GM10266 (cell line): Measurements from ENCODE around the gene ENO2.
A peak's percentile ranks its signal among the peaks of the same experiment; 100 is the strongest.

ENCODE experiments used
- DNase-seq: peaks from one replicate; pipeline ENCODE4 v3.0.0; 2012; ENCODE audit errors: extremely low spot score
- TF ChIP-seq, protein P1 (sequence below): IDR thresholded peaks from 2 replicates; pipeline ENCODE4 v1.5.1; 2012; ENCODE audit warnings: mild to moderate bottlenecking, low read depth; ENCODE audit not compliant: control insufficient read depth, insufficient read depth; ENCODE audit errors: missing control alignments

ENO2 gene

DNA sequence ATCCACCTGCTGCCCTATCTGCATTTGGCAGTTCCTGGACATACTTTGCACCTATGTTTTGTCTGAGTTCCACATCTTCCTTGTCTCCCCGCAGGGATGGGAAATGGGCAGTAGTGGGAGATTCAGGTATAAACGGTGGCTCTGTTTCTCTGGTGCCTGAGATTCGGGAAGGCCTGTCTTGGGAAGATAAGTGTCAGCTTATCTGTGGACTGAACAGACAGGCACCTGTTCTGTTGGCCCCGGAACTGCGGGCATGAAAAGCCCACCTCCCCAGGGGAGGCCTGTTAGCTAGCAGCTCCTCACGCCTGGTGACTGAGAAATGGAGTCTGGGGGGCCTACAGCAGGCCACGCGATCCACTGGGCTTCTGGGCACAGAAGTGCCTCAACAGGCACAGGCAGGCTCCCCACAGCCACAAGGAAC is 50.2 kb downstream of the ENO2 start:
- TF ChIP-seq, protein P1, sequence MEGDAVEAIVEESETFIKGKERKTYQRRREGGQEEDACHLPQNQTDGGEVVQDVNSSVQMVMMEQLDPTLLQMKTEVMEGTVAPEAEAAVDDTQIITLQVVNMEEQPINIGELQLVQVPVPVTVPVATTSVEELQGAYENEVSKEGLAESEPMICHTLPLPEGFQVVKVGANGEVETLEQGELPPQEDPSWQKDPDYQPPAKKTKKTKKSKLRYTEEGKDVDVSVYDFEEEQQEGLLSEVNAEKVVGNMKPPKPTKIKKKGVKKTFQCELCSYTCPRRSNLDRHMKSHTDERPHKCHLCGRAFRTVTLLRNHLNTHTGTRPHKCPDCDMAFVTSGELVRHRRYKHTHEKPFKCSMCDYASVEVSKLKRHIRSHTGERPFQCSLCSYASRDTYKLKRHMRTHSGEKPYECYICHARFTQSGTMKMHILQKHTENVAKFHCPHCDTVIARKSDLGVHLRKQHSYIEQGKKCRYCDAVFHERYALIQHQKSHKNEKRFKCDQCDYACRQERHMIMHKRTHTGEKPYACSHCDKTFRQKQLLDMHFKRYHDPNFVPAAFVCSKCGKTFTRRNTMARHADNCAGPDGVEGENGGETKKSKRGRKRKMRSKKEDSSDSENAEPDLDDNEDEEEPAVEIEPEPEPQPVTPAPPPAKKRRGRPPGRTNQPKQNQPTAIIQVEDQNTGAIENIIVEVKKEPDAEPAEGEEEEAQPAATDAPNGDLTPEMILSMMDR = no peak
- DNase-seq = no peak

DNA sequence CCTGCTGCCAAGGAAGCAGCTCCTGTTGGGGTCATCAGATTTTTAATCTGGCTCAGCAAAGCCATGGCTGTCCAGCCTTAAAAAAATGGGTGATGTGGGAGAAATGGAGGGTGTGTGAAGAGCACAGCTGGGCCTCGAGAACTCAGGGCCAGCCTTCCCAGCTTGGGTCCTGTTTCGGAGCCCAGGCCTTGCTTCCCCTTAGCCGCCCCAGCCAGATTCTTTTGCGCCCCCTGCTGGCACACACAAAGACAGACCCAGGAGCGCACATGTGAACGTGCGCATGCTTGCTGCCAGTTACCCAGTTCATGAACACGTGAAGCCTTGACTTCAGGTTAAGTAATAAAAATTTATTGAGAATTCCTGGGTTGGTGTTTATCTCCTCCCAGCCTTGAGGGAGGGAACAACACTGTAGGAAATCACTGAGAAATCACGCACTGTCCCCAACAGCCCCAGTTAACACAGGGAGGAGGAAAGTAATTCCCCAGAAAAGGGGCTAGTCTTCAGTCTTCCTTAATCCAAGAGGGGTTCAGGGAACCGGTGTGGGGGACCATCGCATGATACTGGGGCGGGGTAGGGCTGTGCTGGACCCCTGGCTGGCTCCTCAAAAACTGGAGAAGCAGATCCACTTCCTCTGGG is 50.8 kb downstream of the ENO2 start:
- TF ChIP-seq, protein P1 = peak; percentile 97
- peak; percentile 83 for DNase-seq

DNA sequence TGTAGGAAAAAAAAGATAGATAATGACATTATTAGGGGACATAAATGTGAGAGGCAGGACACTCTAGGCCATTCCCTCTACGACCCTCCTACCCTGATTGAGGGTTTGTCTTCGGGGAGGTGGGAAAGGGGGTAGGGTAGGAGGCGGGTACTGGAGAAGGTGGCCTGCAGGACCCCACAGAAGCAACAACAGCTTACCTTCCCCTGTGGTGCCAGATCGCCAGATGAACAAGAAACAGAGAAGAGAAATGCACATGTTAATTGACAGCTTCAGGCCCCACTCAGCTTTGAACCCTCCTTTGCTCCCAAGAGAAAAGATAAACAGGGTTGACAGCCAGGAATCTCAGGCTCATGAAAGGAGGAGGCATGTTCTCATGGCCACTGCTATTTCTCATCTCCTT is 51.3 kb downstream of the ENO2 start:
- TF ChIP-seq, protein P1 = no peak
- no peak for DNase-seq

DNA sequence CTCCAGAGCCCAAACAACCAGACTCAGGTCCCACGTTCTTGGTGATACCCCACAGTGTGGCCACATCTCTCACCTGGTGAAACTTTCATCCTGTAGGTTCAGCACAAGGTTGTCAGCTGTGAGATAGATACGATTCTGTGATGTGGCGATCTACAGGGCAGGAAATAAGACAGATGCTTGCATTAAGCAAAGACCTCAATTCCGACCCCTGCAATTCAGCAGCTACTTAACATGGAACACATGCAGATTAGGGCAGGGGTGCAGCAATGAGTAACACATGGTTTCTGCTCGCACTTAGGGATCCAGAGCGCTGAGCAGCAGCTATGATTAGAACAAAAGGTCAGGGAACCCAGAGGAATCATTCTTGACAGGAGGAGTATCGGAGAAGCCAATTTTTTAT is 52.0 kb downstream of the ENO2 start:
- DNase-seq = no peak
- TF ChIP-seq, protein P1 = no peak

DNA sequence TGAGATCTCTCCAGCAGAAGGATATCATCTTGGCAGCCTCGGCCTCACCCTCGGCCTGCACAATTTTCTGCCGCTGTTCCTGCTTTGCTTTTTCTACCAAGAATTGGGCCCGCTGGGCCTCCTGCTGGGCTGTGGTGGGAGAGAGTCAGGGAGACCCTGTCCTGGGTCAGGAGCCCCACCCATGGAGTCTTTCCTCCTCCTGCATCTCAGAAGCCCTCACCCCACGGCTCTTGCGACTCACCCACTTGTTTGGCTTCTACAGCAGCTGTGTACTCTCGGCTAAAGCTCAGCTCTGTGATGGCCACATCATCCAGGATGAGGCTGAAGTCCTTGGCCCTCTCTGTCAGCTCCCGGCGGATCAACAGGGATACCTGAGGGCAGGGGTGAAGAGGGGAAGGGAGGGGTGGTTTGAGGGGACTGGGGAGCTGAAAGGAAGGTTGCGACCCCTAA is 53.3 kb downstream of the ENO2 start:
- TF ChIP-seq, protein P1 = no peak
- no peak for DNase-seq

DNA sequence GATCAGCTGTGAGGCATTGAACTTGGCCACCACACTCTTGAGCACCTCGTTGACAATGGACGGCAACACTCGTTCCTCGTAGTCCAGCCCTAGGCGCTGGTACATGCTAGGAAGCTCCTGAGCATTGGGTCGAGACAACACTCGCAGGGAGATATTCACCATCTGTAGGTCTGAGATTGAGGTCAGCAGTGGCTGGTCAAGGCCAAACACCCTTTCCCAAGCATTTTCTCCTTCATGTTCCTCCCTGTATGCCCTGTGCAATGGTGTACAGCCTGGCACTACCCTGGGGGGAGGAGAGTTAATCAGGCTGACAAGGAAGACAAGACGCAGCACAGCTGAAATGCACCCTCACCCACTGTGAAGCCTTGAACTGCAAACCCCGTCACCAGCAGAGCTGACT is 54.0 kb downstream of the ENO2 start:
- no peak for DNase-seq
- TF ChIP-seq, protein P1 = no peak

DNA sequence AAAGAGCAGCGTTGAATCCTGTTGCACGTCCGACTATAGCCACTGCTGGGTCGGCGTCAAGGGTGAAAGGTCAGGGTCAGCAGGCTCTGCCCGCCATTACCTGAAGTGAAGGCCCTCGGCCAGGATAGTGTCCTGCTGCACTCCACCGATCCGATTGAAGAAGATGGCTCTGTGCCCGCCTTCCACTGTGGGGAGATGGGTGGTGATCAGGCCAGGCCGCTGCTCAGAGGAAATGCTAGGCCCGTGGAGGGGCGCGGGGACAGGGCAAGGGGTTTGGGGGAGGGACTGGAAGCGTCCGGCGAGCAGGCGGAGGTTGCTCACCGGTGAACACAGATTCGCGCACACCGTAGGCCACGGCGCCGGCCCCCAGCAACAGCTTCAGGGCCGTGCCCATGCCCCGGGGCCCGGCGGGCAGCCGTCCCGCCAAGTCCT is 55.7 kb downstream of the ENO2 start:
- DNase-seq = no peak
- TF ChIP-seq, protein P1 = no peak
